NK-92 (cell line): ENCODE data around the gene CREB5.

ENCODE experiments used
- DNase-seq: peaks from one replicate; lab custom pipeline; 2025; ENCODE audit not compliant: unreplicated experiment; lab: John Stamatoyannopoulos, UW

Gene CREB5

DNA sequence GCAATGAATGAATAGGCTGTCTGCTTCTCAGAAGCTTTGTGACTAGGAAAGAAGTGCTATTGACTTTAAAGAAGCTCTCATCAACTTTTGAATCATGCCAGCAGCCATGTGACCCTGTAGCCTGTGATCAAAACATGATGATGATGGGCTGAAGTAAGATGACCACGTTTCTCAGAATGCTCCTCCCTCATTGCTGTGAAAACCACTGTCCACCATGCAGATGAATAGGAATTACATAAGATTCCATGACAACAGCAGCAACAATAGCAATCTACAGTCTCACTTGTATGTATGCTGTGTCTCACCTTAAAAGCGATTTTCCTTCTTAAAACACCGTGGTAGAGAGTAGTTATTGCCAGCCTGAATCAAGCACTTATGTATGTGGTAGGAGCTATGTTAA, 317.4 kb downstream of the CREB5 start:
- no peak for DNase-seq

DNA sequence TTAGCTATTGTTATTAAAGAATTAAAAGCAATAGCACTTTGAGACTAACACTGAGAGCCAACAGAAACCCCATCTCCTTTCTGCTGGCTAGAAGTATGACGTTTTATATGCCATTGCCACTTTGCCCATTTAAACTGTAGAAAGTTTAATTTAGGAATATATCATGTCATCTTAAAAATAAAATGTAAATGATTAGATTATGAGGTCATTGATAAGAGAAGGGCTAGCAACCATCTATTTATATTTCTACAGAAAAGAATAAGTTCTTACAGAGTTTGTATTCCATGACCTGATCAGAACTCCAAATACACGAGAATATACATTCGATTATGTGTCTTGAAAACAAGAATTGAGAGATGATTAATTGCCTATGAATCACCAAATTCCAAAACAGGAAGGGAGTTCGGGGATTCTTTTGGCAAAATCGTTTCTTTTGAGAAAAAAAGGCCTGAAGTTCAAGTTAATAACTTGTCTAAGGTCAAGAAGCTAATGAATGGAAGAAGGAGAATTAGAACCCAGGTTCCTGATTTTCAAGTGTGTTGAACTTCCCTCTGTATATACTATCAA, 318.9 kb downstream of the CREB5 start:
- no peak for DNase-seq

GRCh38 chr7:28732071-28732869, 320.0 kb downstream of the CREB5 start:
- no peak for DNase-seq

DNA sequence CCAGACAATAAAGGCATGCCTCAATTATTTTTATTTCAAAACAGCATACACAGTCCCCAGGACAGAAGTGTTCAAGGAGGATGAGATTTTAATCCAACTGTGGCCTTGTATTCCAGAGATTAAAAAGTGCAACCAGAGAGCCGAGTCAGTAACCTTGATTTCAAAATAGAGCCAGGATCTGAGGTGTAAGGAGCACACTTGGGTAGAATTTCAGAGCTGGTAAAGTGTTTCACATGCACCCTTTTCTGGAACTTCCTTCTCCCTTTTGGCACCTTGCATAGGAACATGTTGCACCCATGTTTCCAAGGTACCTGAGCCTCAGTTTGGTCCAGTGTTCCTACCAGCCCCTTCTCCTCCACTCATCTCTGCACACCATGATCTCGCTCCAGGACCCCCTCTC, 320.7 kb downstream of the CREB5 start:
- DNase-seq, result no peak

- DNase-seq, result no peak
Observed at GRCh38 chr7:28738412-28738811, 326.1 kb downstream of the CREB5 start.

DNA sequence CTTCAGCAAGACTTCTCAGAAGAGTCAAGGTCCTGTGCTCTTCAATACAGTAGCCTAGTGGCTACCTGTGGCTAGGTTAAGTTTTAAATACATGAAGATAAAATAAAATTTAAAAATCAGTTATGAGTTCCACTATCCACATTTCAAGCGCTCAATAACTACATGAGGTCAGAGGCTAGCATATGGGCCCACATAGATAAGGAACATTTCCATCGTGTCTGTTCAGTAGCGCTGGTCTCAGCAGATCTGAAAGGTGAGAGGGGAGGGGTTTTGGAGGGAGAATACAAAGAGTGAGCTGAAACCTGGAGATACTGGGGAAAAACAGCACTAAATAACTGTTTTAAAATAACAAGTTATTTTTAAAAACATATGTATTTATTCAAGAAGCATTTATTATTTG, 326.8 kb downstream of the CREB5 start:
- DNase-seq, result no peak

GRCh38 chr7:28739826-28740225, 327.5 kb downstream of the CREB5 start:
- DNase-seq, result no peak

DNA sequence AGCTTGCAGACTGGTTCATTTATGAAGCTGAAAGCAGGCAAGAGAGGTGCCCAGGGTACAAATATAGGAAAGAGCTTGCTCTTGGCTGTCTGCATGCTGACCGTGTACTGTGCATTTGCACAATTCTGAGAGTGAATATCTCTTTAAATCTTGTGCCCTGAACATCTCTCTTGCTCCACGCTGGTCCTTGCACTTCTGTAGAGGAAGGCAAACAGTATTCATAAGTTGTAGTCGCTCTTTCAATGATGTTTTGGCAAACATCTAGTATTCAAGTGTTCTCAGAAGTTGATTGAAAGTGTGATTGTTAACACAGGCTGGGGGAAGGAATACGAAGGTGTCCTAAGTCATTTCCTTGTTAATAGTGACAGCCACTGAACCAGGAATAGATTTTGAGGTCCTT, 332.6 kb downstream of the CREB5 start:
- DNase-seq, result no peak

DNA sequence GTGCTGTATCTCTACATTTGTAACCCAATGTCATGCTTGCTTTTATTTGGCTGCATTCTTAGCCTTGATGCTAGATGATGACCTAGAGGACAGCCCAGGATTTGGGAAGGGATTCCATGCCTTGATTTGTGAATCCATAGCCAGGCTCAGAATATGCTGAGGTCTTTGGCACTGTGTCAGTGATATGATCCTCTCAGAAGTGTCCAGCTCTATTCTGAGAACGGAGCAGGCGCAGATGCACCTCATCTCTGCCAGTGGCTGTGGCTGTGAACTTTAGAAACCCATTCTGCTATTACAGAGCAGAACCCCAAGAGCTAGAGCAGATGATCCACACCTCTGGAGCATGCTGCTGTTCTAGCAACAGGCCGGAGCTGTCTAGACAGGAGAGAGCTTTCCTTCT, 333.0 kb downstream of the CREB5 start:
- DNase-seq, result no peak

DNA sequence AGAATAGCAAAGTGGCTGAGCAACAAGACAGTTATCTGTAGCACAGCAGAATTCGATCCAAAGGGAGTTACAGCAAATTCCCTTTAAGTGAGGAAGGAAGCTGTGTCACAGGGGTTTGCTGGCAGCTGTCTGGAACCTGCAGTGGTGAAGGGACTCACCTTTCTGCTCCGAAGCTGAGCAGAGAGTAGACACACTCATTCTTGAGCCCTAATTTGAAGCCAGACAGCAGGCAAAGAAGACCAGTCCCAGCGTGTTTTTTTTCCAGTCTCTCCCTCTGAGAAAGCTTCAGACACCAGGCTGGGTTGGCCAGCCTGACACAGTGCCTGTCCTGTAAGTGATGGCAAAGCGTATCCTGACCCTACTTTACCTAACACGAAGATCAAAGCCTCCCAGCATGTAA, 335.1 kb downstream of the CREB5 start:
- no peak for DNase-seq

DNA sequence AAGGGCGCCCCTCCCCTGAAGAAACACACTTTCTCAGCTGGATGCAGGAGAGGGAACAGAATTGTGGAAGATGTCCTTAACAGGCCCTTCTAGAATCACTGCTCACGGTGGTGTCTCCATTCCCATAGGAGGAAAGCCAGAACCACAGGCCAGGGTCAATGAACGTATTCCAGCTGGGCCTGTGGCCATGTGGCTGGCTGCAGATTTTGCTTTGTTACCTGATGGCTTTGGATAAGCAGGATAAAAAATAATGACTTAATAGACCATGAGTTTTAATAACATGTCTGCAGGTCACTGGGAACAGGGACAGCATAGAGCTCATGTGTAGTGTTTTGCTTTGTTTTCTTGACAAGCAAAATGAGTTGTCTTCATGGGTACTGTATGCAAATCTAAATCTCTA, 335.5 kb downstream of the CREB5 start:
- no peak for DNase-seq

GRCh38 chr7:28748346-28748745, 336.0 kb downstream of the CREB5 start:
- DNase-seq, result no peak

DNA sequence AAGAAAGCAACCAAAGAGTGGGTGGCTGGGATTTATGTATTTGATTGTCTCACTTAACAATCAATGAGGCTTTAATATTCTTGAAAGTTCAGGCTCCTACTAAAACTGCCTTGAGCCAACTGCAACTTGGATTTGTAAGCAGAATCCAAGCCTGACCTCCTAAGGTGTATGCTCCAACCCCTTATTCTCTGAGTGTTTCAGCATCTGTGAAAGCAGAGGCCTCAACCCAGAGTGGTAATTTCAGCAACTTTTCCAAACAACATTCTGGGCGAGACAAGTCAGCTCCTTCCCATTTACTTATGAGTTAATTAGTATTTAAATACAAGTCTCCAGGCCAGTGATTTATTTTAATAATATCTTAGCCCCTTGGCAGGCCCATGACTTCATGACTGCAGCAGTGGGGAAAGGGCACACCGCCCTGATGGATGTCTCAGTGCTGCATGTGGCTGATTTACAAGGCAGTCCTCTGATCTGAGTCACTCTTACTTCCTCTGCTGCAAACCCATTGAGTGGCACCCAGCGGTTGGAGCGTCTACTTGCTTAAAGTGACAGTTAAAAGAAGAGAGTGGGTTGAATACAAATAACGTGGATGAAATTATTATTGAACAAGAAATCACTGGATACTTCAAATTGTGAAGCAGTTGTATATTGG, 336.7 kb downstream of the CREB5 start:
- no peak for DNase-seq

DNA sequence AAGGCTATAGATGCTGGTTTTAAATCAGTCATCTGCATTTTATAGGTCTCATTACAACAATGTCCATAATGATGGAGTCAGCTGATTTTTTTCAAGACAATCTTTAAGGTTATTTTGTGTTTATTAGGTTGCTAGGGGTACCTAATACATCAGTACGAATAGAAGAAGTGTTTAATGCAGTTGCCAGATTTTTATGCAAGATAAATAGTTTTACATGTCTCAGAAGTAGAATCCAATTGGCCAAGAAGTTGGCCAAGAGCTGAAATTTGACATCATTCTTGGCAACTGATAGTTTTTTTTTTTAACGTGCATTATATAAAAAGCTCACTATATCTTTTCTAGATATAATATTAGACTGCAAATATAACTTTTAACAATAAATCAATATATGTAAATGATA, 337.3 kb downstream of the CREB5 start:
- DNase-seq, result no peak

DNA sequence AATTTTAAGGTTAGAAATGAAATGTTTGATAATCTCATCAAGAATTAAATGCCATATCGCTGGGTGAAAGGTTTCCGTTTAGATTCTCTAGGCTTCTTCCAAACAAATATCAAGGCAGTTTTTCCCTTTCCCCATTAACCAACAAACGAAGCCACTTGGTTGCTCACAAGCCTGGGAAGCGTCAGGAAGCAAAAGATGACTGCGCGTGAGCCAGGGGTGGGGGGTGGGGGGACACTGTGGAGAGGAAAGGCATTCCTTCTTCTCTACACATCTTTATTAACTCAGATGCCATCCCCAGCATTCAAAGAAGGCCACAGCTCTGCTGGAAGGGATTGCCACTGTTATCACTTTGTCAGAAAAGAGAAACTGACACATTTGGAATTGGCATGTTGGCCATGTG, 338.7 kb downstream of the CREB5 start:
- DNase-seq, result no peak

GRCh38 chr7:28753613-28754012, 341.3 kb downstream of the CREB5 start:
- no peak for DNase-seq

DNA sequence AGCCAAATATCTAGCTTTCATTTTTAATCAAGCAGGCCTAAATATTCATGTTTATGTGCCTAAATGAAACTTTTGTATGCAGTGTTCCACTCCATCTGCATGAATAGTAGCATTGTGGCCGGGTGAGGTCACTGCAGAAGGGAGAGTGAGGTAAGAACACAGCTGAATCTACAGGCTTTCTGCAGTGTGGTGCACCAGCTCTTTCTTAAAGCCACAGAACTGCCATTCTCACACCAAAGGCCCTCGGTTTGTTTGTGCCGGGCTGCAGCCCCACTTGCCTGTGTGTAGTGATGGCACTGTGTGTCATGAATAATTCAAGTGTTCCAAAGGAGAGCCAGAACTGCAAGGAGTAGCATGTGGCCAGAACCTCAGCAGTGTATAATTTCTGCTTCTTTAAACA, 341.7 kb downstream of the CREB5 start:
- DNase-seq, result no peak

- DNase-seq, result no peak
Observed at GRCh38 chr7:28754447-28754846, 342.1 kb downstream of the CREB5 start.

- no peak for DNase-seq
Observed at GRCh38 chr7:28755255-28755654, 342.9 kb downstream of the CREB5 start.

GRCh38 chr7:28758186-28758585, 345.9 kb downstream of the CREB5 start:
- DNase-seq, result no peak

DNA sequence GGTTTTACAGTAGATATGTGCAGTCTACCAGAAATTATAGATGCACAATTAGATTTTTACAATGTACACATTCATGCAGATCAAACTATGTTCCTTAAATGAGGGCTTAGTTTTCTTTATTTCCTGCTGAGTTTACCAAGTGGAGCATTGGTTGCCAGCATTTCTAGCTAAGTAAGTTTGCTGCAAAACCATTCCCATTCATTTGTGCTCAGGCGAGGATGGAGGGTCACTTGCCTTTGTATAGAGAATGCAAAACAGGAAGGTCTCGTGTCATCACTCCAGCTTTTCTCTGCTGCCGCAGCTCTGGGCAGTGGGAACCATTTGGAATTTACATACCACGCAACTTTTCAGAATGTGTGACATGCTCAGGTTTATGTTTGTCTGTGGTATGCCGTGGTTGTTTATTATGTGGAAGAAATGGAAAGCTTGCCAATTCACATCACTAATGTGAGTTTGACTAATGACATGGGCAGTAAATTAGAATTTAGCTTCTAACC, 347.2 kb downstream of the CREB5 start:
- no peak for DNase-seq

- no peak for DNase-seq
Observed at GRCh38 chr7:28761505-28761904, 349.2 kb downstream of the CREB5 start.
